Uterus (tissue), 2 donors: ENCODE results near the gene SAMD14.

Source experiments
- POLR2A ChIP-seq, 2 donors: fragments of 450-650 bp; IDR thresholded peaks; one replicate each; pipeline ENCODE4 v1.6.1; 2016; ENCODE audit warnings: antibody characterized with exemption in 2 of 2, mild to moderate bottlenecking in 1 of 2, moderate library complexity in 1 of 2
- TF ChIP-seq, protein P1 (sequence below), 4 experiments: fragments of 200-600 bp in 2 of 4; fragments of 450-650 bp in 2 of 4; sonication (generic) in 2 of 4; IDR thresholded peaks; one replicate each; pipeline ENCODE4 v1.5.1; 2016 to 2019; ENCODE audit warnings: antibody characterized with exemption in 4 of 4, mild to moderate bottlenecking in 2 of 4, moderate library complexity in 1 of 4

- TF ChIP-seq, protein P1, sequence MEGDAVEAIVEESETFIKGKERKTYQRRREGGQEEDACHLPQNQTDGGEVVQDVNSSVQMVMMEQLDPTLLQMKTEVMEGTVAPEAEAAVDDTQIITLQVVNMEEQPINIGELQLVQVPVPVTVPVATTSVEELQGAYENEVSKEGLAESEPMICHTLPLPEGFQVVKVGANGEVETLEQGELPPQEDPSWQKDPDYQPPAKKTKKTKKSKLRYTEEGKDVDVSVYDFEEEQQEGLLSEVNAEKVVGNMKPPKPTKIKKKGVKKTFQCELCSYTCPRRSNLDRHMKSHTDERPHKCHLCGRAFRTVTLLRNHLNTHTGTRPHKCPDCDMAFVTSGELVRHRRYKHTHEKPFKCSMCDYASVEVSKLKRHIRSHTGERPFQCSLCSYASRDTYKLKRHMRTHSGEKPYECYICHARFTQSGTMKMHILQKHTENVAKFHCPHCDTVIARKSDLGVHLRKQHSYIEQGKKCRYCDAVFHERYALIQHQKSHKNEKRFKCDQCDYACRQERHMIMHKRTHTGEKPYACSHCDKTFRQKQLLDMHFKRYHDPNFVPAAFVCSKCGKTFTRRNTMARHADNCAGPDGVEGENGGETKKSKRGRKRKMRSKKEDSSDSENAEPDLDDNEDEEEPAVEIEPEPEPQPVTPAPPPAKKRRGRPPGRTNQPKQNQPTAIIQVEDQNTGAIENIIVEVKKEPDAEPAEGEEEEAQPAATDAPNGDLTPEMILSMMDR (IDR thresholded peaks at IDR 0.05) = no peak
- no peak for TF ChIP-seq POLR2A (IDR thresholded peaks at IDR 0.05)
Measured at GRCh38 chr17:50093246-50093645, 36.7 kb downstream of the SAMD14 start.
